Measurements from ENCODE around the gene ADAMTS18. TPM values are rescaled to one million over a fixed set of nuclear protein-coding genes. Genes with fewer than 3 reads are reported as not detected.

ADAMTS18 gene
- total and polyA plus RNA-seq, 8 donors = 0.18 to 4.6 (median 3.6) TPM; not detected in 1

- peaks cover 0 to 39% of the 10 kb centered on the region in 2 donors for H3K27me3 ChIP-seq
- no peak overlapping the region for H3K27ac ChIP-seq
- intact Hi-C loops (cut with DNase I) = loop anchor here in 1 of 2 donors (10.0 kb wide), 1 partner anchor 741 kb away; no protein-coding TSS in a partner anchor
- H3K4me3 ChIP-seq = no peak overlapping the region
- ATAC-seq = no peak
- no peak for TF ChIP-seq CTCF (IDR thresholded peaks at IDR 0.05)
- no peak for DNase-seq
- H3K4me1 ChIP-seq = peaks cover 3 to 6% of the 10 kb centered on the region in 2 donors
- H3K36me3 ChIP-seq = no peaks in the 10 kb centered on the region
- H3K9me3 ChIP-seq = no peaks in the 10 kb centered on the region
These were observed 200.9 kb downstream of the ADAMTS18 start for GRCh38 chr16:77233799-77234519.

Other genes starting within 250 kb of the ADAMTS18 start
- 10 to 100 TPM; 48.3 to 64.3 TPM for gene MON1B, start 243.8 kb downstream of the ADAMTS18 start, total RNA-seq
- 10 to 100 TPM; 22.1 to 26.1 (median 23.9) TPM for gene MON1B, start 243.8 kb downstream of the ADAMTS18 start, polyA plus RNA-seq (ENCODE audit: insufficient read length in 6 of 6)
- gene SYCE1L, start 235.6 kb downstream of the ADAMTS18 start, total RNA-seq = 1 to 10 TPM; 4.0 to 5.7 TPM
- 1 to 10 TPM; 2.2 to 5.6 (median 3.5) TPM for gene SYCE1L, start 235.6 kb downstream of the ADAMTS18 start, polyA plus RNA-seq (ENCODE audit: insufficient read length in 6 of 6)

Data from left lung (tissue), 10 donors.